Activated T-cell treated with anti-CD3 and anti-CD28 coated beads for 1 hour (primary cell): Measurements from ENCODE around the gene FLG2.

ENCODE experiments used
- DNase-seq: peaks from one replicate; pipeline ENCODE4 v3.0.0-alpha.2; 2020; ENCODE audit warnings: low read depth

FLG2 gene

DNA sequence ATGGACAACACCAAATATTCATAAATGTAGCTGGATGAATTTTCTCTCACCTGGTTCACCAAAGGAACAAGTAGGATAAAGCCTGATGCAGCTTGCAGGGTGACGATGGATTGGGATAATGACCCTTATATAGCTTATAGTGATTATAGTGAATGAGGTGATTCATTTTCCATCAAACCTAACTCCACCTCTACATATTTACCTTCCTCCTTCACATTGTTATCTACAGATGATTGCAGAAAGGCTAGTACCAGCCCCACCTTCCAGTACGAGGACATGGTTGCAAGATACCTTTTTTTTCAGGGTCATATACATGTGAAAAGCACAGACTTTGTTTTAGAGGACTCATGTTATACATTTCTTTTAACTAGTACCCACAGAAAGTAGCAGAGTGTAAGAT, at the start of gene FLG2:
TSS of gene FLG2 (minus strand) at position 101 of the 400 bp plus-strand sequence. CDS start 1,122 bp downstream, outside the sequence.
- DNase-seq = no peak

- DNase-seq = no peak
Observed at GRCh38 chr1:152408664-152409063, 48.9 kb upstream of the FLG2 start.

DNA sequence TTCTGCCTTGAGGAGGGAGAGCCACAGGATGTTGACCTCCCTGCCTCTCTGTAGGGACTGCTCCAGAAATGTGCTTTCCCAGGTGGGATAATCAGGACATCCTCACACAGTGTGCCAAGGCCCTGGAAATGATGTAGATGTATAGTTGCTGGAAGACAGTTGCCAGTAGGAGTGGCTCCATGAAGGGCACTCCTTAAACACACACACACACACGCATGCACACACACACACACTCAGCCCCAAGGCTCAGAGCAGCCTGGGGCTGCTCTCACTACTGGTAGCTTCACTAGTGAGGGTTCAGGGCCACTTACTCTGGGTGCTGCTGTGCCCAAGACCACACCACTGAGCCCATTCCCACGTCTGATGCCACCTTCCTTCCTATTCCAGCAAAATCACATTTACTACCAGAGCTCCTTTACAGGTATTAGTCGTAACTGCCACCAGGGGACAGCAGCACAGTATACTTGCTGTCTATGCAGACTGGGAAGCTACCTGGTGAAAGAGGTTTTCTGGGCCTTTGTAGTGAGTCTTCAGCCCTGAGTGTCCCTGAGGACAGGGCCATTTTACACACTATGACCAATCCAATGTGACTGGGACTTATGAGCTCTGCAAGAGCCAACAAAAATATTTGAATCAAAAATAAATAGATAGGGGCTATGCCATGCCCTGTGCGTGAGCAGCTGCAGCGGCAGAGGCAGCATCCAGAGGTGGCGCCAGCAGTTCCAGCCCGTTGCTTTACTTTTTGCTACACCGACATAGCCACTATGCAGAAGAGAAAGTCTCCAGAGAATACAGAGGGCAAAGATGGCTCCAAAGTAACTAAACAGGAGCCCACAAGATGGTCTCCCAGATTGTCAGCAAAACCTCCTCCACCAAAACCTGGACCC, 39.2 kb upstream of the FLG2 start:
- DNase-seq = no peak

DNA sequence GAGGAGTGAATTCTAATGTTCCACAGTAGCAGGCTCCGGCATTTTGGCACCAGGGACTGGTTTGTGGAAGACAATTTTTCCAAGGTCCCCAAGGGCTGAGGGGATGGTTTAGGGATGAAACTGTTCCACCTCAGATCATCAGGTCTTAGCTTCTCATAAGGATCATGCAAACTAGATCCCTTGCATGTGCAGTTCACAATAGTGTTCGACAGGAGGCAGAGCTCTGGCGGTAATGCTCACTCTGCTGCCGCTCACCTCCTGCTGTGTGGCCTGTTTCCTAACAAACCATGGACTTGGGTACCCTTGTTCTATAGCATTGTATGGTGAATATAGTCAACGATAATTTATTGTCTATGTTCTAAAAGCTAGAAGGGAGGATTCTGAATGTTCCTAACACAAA, 37.7 kb upstream of the FLG2 start:
- DNase-seq = no peak

DNA sequence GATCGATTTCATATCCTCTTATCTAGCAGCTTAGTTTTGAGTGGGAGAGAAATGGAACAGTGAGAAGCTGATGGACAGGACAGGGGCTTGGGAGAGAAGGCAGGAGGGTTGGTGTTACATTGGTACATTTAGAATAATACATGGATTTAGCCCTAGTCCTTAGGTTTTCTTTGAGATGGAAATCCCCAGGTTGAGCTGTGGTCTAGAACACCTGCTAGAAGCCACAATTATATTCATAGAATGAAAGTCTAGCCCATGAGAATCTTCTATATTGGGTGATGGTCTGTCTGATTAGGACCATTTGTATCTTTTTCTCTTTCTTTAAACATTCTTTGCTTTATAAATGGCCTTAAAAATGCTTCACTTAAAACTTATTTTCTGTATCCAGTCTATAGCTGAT, 34.3 kb upstream of the FLG2 start:
- no peak for DNase-seq

- no peak for DNase-seq
Observed at GRCh38 chr1:152392909-152393308, 33.1 kb upstream of the FLG2 start.

DNA sequence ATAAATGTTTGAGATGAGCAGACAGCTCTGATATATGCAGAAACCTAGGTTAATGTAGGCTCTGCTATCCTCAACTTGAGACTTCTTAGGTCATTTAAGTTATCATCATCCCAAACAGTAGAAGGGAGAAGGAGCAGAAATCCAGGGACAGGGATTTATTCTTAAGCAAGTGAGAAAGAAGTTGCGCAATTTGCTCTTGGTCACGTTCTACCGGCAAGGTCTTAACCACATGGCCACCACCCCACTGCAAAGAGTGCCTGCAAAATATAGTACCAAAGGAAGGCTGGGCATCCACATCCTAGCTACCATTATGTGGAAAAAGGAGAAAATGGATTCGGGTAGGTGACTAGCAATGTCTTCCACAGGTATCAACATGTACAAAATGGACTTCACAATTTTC, 29.1 kb upstream of the FLG2 start:
- no peak for DNase-seq

DNA sequence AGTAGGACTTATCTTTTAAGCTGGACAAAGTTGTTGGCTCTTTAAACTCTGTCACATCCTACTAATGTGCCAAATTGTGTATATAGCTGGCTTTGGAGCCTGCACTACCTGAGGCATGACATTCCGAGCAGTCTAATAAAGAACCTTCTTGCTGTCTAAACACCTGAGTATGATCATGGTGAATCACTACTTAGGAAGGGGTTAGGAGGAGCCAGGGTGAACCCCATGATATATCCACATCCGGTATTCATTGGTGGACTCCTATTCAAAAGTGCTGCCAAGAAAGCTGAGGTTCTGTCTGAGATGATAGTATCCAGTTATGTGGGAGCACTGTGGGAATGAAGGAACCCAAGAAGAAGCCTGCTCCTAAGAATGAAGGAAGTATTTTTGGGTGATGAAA, 27.1 kb upstream of the FLG2 start:
- DNase-seq = no peak

- DNase-seq = no peak
Observed at GRCh38 chr1:152380932-152381331, 21.1 kb upstream of the FLG2 start.

DNA sequence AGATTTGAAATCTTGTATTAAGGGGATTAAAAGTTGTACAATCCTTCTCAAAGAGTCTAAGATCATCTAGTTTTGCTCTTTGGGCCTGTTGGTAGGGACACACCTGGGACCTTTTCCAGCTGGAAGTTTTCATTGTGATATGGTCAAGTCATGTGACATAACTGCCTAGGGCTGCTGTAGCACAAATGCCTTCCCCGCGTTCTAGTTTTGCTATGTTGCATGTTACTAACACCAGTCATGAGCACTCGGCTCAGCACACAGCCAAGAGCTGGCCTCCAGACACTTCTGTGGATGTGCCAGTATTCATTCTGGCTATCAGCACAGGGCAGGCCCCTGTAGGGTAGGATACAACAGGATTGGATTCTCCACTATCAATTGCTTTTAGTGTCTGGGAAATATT, 14.6 kb upstream of the FLG2 start:
- no peak for DNase-seq

- DNase-seq = no peak
Observed at GRCh38 chr1:152372672-152373071, 12.9 kb upstream of the FLG2 start.

DNA sequence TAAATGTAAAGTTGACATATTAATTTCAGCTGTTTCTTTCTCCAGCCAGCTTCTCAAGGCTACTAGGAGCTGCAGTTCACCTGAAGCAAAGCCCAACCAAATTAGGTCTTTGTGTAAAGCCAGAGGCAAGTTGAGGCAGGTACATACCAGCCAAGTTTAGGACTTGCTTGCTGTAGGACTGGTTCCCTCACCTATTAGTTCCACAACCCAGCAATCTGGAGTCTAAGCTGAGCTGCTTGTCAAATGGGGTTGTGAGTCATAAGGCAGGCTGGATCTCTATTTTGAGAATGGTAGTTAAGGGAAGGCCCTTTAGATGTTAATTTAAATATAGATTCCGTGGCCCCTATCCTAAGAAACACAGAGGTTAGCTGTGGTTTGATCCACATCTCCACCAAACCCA, 7.6 kb upstream of the FLG2 start:
- DNase-seq = no peak

GRCh38 chr1:152356736-152357135, 3.1 kb downstream of the FLG2 start:
- no peak for DNase-seq

DNA sequence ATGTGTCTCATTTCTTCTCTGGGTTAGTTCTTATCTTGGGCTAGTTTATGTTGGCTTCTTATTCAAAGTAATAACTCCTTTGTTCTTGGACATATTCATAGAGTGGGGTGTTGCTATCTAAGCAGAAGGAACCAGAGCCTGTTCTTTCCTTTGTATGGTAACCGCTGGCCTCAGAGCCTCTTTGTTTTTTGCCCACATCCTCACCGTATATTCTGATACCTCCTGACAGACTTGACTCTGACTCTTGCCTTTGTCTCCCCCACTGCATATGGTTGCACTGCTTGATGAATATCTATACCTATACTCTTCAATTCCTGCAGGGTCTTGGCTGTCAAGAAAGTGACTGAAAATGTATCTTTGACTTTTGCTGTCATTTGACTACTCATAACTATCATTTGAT, 10.2 kb downstream of the FLG2 start:
- DNase-seq = no peak

- no peak for DNase-seq
Observed at GRCh38 chr1:152348447-152348846, 11.4 kb downstream of the FLG2 start.

DNA sequence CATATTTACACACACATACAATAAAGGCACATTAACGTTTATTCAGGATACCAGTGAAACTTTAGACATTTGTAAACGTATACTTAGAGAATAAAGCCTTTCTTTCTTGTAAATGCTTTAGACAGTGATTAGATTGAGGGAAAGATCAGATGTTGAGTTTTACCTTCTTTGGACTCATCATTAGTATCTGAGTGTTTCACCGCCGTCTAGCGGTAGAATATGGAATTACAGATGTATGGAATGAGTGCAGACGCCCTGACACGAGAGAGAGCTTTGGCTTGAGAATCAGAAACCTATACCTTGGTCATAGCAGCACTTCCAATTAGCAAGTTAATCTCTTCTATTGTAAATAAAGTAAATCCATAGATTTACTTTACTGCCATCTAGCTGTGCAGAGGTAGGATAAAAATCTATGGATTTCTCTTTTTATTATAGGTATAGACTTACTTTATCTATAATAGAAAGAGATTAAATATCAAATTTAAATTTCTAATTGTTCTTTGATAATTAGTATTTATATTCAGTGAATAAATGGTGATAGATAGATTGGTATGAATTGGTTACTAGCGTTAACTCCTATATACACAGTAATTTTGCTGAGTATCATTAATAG, 12.6 kb downstream of the FLG2 start:
- DNase-seq = peak; percentile 15

- DNase-seq = no peak
Observed at GRCh38 chr1:152344438-152344837, 15.4 kb downstream of the FLG2 start.

DNA sequence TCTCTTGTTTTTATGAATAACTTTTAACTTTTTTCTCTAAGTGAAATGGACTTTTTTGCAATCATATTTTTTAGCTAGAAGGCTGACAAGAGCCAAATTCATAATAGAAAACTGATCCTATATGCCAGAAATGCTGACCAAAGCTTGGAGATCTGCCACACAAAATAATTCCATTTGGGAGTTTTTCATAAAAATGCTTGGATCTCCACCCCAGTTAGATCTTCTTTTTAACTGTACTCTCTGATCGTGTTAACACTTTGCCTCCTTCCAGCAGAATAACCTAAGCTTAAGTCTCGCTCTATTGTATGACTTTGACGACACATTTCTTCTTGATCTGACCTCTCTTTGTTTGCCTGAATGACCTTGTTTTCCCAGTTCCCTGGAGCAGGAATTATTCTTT, 16.8 kb downstream of the FLG2 start:
- no peak for DNase-seq

GRCh38 chr1:152335399-152335798, 24.4 kb downstream of the FLG2 start:
- no peak for DNase-seq

DNA sequence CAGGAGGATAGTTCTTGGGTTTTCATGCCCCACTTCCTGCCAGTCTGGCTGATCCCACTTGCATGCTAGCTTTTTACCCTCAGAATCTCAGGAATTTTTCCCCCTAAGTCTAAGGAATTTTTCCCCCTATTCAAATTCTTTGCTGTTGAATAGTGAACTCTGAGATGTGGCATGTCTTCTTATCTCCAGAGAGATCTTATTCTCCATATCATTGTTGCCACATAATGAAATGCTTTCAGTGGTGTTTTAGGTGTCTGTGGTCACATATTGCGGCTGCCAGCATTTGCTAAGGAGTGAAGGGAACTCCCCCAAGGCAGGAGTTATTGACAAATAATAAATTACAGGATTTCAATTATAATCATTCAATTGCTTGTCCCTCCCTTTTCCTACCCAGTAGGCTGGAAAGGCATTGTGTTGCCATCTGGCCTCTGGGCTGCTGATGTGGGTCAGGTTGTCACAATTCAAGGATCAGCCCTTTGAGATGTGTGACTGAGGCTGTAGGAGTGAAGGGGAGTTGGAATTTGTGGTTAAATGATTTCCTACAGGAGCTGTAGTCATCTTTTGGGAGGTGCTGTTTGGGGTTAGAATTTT, 30.9 kb downstream of the FLG2 start:
- DNase-seq = no peak

- DNase-seq = no peak
Observed at GRCh38 chr1:152325111-152325510, 34.7 kb downstream of the FLG2 start, which contains the start of gene FLG. Gene FLG, minus strand, starts transcription at chr1:152325239. Its CDS starts 9,783 bp downstream, at chr1:152315456.

DNA sequence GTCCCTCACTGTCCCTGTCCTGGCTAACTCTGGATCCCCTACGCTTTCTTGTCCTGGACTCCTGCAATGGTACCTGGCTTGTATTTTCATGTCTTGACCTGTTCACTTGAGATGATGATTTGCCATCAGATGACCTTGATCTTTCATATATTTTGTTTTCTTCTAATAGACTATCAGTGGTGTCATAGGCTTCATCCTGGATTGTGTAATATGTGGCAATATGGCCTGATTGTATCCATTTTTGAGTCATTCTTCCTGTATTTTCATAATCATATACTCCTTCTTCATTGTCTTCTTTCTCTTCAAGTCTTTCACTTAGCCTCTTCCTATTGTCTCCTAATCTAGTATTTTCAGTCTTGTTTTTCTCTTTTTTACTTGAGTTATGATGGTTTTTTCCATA, 45.8 kb downstream of the FLG2 start:
- DNase-seq = no peak

DNA sequence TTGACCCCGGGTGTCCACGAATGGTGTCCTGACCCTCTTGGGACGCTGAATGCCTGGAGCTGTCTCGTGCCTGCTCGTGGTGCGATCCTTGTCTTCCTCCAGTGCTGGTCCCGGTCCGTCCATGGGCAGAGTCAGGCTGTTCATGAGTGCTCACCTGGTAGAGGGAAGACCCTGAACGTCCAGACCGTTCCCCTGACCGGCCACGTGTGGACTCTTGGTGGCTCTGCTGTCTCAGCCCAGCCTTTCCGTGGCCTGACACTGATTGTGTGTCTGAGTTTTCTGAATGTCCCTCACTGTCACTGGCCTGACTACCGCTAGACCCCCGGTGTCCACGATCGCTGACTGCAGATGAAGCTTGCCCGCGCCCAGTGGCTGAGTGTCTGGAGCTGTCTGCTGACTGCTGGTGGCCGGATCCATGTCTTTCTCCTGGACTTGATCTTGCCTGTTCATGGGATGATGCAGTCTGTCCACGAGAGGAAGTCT, 46.4 kb downstream of the FLG2 start:
- DNase-seq = no peak
